Stimulated activated CD4-positive, alpha-beta T cell treated with anti-CD3 and anti-CD28 coated beads, Interleukin-15, amount 100 ng/mL, for 1 hour (primary cell): Measurements from ENCODE around the gene ECHS1.
"Not testable (repeated sequence)": the region's sequence is repeated elsewhere in the genome, so short reads cannot be mapped to it uniquely, and the experiment has no call there.

Experiments
- DNase-seq, 2 donors: peaks; one replicate each; pipeline ENCODE4 v3.0.0-alpha.2; 2020; ENCODE audit warnings: low read depth in 1 of 2, low spot score in 1 of 2

Gene ECHS1

GRCh38 chr10:133400624-133401424 lies 27.7 kb upstream of the ECHS1 start:
- DNase-seq = no peak

- no peak for DNase-seq
Observed at GRCh38 chr10:133399123-133399601, 26.0 kb upstream of the ECHS1 start.

DNA sequence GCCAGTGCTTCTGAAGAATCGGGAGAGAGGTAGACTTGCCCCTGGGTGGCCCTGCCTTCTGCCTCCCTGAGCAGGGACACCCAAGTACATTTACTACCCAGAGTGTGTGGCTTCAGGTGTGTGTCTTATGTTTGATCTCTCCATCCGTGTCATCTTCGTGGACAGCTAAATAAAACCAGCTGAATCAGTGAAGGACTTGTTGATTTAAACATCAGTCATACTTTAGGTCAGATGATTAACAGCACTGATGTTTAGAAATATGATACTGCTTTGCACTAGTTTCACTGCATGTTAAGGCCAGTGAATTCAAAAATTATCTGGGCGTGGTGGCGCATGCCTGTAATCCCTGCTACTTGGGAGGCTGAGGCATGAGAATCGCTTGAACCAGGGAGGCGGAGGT lies 24.8 kb upstream of the ECHS1 start:
- no peak for DNase-seq

- no peak for DNase-seq
Observed at GRCh38 chr10:133396035-133396624, 23.0 kb upstream of the ECHS1 start.

DNA sequence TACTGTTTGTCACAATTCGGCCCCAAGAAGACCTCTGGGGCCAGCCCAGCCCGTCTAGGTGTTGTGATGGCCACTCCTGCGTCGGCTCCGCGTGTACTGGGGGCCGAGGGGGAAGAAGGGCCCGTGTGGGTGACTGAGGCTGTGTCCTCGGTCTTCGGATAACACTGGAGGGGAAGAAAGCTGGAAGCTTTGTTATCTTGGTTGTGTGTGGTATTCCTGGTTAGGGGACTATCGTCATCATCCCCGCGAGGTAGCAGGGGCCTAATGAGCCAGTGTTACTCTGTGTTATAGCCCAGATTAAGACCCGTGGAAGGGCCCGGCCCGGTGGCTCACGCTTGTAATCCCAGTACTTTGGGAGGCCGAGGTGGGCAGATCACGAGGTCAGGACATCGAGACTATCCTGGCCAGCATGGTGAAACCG lies 21.7 kb upstream of the ECHS1 start:
- DNase-seq = no peak

DNA sequence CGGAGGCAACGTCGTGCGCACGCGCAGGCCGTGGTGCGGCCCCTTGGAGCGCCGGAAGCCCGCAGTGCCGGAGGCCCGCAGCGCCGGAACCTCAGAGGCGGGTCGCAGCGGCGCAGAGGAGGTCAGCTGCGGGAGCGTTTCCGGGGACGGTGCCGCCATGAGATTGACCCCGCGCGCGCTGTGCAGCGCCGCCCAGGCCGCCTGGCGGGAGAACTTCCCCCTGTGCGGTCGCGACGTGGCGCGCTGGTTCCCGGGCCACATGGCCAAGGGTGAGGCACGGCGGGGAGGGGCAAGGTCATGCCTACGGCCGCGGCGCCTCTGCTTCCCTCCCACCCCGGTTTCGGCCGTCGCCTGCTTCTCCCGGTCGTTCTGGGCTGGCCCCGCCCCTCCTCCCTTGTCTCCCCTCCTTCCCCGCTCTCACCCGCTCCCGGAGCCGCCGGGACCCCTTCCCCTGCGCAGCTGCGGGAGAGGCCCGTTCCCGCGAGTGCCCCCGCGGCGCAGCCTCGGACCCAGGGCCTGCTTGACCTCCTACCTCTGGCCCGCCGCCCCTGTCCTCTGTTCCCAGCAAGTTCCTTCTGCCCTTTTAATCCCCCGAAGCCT lies 21.0 kb upstream of the ECHS1 start, which contains the start of gene MTG1:
MTG1 (plus strand) TSS at position 94 of the 600 bp plus-strand sequence; CDS start at position 158, 64 bp downstream.
- DNase-seq = peak; percentile 87 to 93

GRCh38 chr10:133393401-133394063 lies 20.4 kb upstream of the ECHS1 start:
- no peak for DNase-seq

DNA sequence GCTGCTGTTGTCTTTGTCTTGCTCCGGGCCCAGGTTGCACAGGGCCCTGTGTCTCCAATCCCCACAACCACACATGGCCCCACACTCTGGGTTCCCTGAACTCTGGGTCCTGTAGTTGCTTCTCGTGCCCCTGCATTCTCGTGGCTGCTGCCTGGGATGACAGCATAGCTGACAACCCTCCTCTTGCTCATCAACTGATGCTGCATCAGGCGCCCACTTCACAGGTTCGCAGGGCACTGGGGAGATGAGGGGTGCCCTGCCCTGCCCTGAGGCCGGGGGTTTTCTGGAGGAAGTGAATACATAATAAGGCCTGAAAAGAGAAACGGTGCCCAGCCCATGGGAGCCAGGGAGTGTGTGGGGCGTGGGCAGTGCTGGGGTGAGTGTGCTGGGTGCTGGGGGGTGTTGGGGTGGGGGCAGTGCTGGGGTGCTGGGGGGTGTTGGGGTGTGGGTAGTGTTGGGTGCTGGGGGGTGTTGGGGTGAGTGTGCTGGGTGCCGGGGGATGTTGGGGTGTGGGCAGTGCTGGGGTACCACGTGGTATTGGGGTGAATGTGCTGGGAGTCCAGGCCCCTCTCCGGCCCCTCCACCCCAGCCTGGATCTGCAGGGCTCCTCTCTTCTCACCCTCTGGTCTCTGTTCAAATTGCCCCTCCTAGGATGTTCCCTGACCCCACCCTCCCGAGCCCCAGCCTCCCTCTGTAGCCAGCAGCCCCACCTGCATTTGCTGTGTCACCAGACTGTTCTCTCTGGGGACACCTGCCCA lies 18.8 kb upstream of the ECHS1 start:
- DNase-seq = no peak

DNA sequence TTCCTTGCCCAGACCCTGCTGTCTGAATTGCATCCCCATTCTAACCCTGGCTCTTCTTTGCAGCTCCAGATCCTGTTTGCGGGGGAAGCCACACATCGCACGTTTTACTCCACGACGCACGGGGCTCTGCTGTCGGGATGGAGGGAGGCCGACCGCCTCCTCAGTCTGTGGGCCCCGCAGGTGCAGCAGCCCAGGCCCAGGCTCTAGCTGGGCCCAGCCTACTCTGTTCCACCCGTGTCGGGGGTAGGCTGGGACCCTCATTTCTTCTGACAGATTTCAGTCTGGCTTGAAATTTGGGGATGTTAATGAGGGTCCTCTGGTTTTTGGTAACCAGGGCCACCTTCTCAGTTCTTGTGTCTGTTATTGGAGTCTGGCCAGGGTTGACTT lies 18.1 kb upstream of the ECHS1 start:
- no peak for DNase-seq

- DNase-seq = no peak
Observed at GRCh38 chr10:133390597-133391248, 17.6 kb upstream of the ECHS1 start.

GRCh38 chr10:133388973-133389818 lies 16.0 kb upstream of the ECHS1 start:
- no peak for DNase-seq

GRCh38 chr10:133388236-133388972 lies 15.2 kb upstream of the ECHS1 start:
- no peak for DNase-seq

GRCh38 chr10:133386951-133387350 lies 13.8 kb upstream of the ECHS1 start:
- DNase-seq = not testable (repeated sequence)

DNA sequence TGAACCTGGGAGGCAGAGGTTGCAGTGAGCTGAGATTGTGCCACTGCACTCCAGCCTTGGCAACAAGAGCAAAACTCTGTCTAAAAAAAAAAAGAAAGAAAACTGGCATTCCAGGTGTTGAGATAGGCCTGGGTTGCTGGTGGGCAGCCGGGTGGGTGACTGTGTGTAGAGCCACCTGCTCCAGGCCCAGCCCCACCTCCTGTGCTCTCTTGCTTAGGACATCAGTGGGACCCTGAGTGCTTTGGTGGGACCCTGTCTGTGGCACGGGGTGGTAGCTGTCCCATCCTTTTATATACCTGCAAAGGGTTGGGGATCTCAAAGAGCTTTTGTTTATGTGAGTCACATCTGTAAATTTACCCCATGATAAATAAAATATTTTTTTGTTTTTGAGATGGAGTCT lies 12.1 kb upstream of the ECHS1 start:
- no peak for DNase-seq

DNA sequence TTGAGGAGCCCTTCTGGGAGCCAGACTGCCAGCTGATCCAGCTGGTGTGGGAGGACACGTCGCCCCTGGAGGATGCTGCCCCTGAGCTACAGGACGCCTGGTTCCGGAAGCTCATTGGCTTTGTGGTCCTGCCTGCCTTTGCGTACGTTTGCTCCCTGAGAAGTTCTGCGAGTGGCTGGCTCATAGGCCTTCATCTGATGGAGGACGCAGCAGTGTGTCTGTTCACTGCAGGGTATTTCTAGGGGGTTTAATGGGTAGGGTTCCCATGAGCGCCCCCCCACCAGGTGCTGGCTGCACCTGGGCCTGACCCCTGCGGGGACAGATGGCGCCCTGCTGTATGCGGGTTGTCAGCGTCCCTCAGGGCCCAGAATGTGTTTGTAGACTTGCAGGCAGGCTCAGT lies 10.9 kb upstream of the ECHS1 start:
- no peak for DNase-seq

DNA sequence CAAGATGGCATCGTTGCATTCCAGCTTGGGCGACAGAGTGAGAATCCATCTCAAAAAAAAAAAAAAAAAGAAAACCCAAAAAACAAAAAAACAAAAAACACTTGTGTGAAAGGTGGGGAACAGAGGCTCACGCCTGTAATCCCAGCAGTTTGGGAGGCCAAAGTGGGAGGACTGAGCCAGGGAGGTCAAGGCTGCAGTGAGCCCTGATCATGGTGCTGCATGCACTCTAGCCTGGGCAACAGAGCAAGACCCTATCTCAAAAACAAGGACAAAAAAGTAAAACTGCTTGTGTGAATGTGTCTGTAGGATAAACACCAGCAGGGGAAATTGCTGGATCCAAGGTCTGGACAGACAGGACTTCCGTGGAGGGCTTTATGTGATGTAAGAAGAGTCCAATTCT lies 10.4 kb upstream of the ECHS1 start:
- no peak for DNase-seq

- DNase-seq = no peak
Observed at GRCh38 chr10:133381036-133381435, 7.9 kb upstream of the ECHS1 start.

- no peak for DNase-seq
Observed at GRCh38 chr10:133379801-133380666, 6.9 kb upstream of the ECHS1 start.
